ENCODE measurements around the gene RDH16. TPM values are rescaled to one million over a fixed set of nuclear protein-coding genes. Genes with fewer than 3 reads are reported as not detected.
"Not testable (repeated sequence)": the region's sequence is repeated elsewhere in the genome, so short reads cannot be mapped to it uniquely, and the experiment has no call there.

The RDH16 gene
- total RNA-seq, 4 donors from 2014 or later: 0.29 to 2.1 (median 1.3) TPM

GRCh38 chr12:56980941-56981530, 23.6 kb upstream of the RDH16 start:
- H3K27ac ChIP-seq: no peak overlapping the region
- no peaks in the 10 kb centered on the region for H3K9me3 ChIP-seq
- no peak for TF ChIP-seq POLR2A (IDR thresholded peaks at IDR 0.05)
- TF ChIP-seq CTCF (IDR thresholded peaks at IDR 0.05): no peak
- no peaks in the 10 kb centered on the region for H3K4me1 ChIP-seq
- H3K4me3 ChIP-seq: no peak overlapping the region
- intact Hi-C loops (cut with DNase I; ENCODE audit: low total_unique reads): no loop called here
- H3K27me3 ChIP-seq: no peaks in the 10 kb centered on the region
- no peak for DNase-seq
- H3K36me3 ChIP-seq: no peaks in the 10 kb centered on the region

- H3K36me3 ChIP-seq: no peaks in the 10 kb centered on the region
- H3K4me1 ChIP-seq: no peaks in the 10 kb centered on the region
- no peaks in the 10 kb centered on the region for H3K9me3 ChIP-seq
- TF ChIP-seq POLR2A (IDR thresholded peaks at IDR 0.05) (no peak), CTCF (IDR thresholded peaks at IDR 0.05) (no peak)
- no peaks in the 10 kb centered on the region for H3K27me3 ChIP-seq
- H3K4me3 ChIP-seq: no peak overlapping the region
- no peak for DNase-seq
- intact Hi-C loops (cut with DNase I; ENCODE audit: low total_unique reads): no loop called here
- no peak overlapping the region for H3K27ac ChIP-seq
Measured at GRCh38 chr12:56980268-56980667, 22.9 kb upstream of the RDH16 start.

- H3K4me1 ChIP-seq: no peaks in the 10 kb centered on the region
- intact Hi-C loops (cut with DNase I; ENCODE audit: low total_unique reads): no loop called here
- H3K27ac ChIP-seq: no peak overlapping the region
Measured at GRCh38 chr12:56979628-56980027, 22.2 kb upstream of the RDH16 start.

GRCh38 chr12:56978397-56979138, 21.2 kb upstream of the RDH16 start:
- intact Hi-C loops (cut with DNase I; ENCODE audit: low total_unique reads): no loop called here
- no peaks in the 10 kb centered on the region for H3K27me3 ChIP-seq
- H3K4me1 ChIP-seq: no peaks in the 10 kb centered on the region
- no peak for DNase-seq
- no peak overlapping the region for H3K4me3 ChIP-seq
- no peaks in the 10 kb centered on the region for H3K36me3 ChIP-seq
- TF ChIP-seq POLR2A (IDR thresholded peaks at IDR 0.05) (no peak), CTCF (IDR thresholded peaks at IDR 0.05) (no peak)
- H3K27ac ChIP-seq: no peak overlapping the region
- no peaks in the 10 kb centered on the region for H3K9me3 ChIP-seq

More at GRCh38 chr12:56979628-56980027, 22.2 kb upstream of the RDH16 start:
- Histone ChIP-seq H3K4me3 (no peak overlapping the region), H3K36me3 (no peaks in the 10 kb centered on the region), H3K27me3 (no peaks in the 10 kb centered on the region), H3K9me3 (no peaks in the 10 kb centered on the region)
- TF ChIP-seq CTCF (IDR thresholded peaks at IDR 0.05) (no peak), POLR2A (IDR thresholded peaks at IDR 0.05) (no peak)
- DNase-seq: no peak

GRCh38 chr12:56977361-56977760, 20.0 kb upstream of the RDH16 start:
- intact Hi-C loops (cut with DNase I; ENCODE audit: low total_unique reads): not testable (repeated sequence)

GRCh38 chr12:56974224-56974623, 16.8 kb upstream of the RDH16 start:
- intact Hi-C loops (cut with DNase I; ENCODE audit: low total_unique reads); H3K9me3 ChIP-seq; H3K4me3 ChIP-seq; H3K27ac ChIP-seq; H3K36me3 ChIP-seq; DNase-seq; H3K27me3 ChIP-seq; H3K4me1 ChIP-seq: not testable (repeated sequence)

More at GRCh38 chr12:56977361-56977760, 20.0 kb upstream of the RDH16 start:
- H3K9me3 ChIP-seq, DNase-seq, H3K36me3 ChIP-seq, H3K4me3 ChIP-seq, H3K27me3 ChIP-seq, H3K27ac ChIP-seq, H3K4me1 ChIP-seq: not testable (repeated sequence)

- H3K36me3 ChIP-seq; H3K27ac ChIP-seq; H3K27me3 ChIP-seq; H3K4me1 ChIP-seq; DNase-seq; intact Hi-C loops (cut with DNase I; ENCODE audit: low total_unique reads); H3K4me3 ChIP-seq; H3K9me3 ChIP-seq: not testable (repeated sequence)
Measured at GRCh38 chr12:56968910-56969309, 11.5 kb upstream of the RDH16 start.

- H3K4me3 ChIP-seq; H3K36me3 ChIP-seq; H3K27ac ChIP-seq; H3K4me1 ChIP-seq; intact Hi-C loops (cut with DNase I; ENCODE audit: low total_unique reads); H3K27me3 ChIP-seq; H3K9me3 ChIP-seq; DNase-seq: not testable (repeated sequence)
Measured at GRCh38 chr12:56965997-56966642, 8.7 kb upstream of the RDH16 start.

GRCh38 chr12:56965124-56965523, 7.7 kb upstream of the RDH16 start:
- H3K9me3 ChIP-seq; DNase-seq; H3K4me1 ChIP-seq; H3K27ac ChIP-seq; intact Hi-C loops (cut with DNase I; ENCODE audit: low total_unique reads); H3K4me3 ChIP-seq; H3K27me3 ChIP-seq; H3K36me3 ChIP-seq: not testable (repeated sequence)
